Non-pigmented ciliary epithelial cell (primary cell): ENCODE measurements around the gene HIVEP1.

Source experiments
- DNase-seq: peaks from one replicate; pipeline ENCODE4 v3.0.0-alpha.2; 2010; ENCODE audit warnings: low read depth

HIVEP1 gene

GRCh38 chr6:12012038-12012557 is at the start of gene HIVEP1:
TSS of gene HIVEP1 (plus strand) at chr6:12012312. CDS start at chr6:12015629, 3,317 bp downstream.
- DNase-seq = no peak

GRCh38 chr6:11963756-11964500 is 48.2 kb upstream of the HIVEP1 start:
- no peak for DNase-seq

- no peak for DNase-seq
These were observed 47.3 kb upstream of the HIVEP1 start for GRCh38 chr6:11964729-11965335.

GRCh38 chr6:11965499-11965898 is 46.6 kb upstream of the HIVEP1 start:
- DNase-seq = no peak

- DNase-seq = no peak
These were observed 43.8 kb upstream of the HIVEP1 start for GRCh38 chr6:11968241-11968806.

GRCh38 chr6:11969092-11969491 is 43.0 kb upstream of the HIVEP1 start:
- DNase-seq = no peak

GRCh38 chr6:11970114-11970513 is 42.0 kb upstream of the HIVEP1 start:
- DNase-seq = no peak

GRCh38 chr6:11971154-11971553 is 41.0 kb upstream of the HIVEP1 start:
- peak; percentile 86 for DNase-seq

- no peak for DNase-seq
These were observed 39.8 kb upstream of the HIVEP1 start for GRCh38 chr6:11972270-11972669.

GRCh38 chr6:11972806-11973205 is 39.3 kb upstream of the HIVEP1 start:
- no peak for DNase-seq

GRCh38 chr6:11973238-11973637 is 38.9 kb upstream of the HIVEP1 start:
- DNase-seq = no peak

GRCh38 chr6:11974089-11974488 is 38.0 kb upstream of the HIVEP1 start:
- DNase-seq = peak; percentile 28

- DNase-seq = no peak
These were observed 36.6 kb upstream of the HIVEP1 start for GRCh38 chr6:11975353-11975977.

- no peak for DNase-seq
These were observed 35.6 kb upstream of the HIVEP1 start for GRCh38 chr6:11976489-11976888.

- no peak for DNase-seq
These were observed 34.9 kb upstream of the HIVEP1 start for GRCh38 chr6:11977193-11977592.

- DNase-seq = no peak
These were observed 34.4 kb upstream of the HIVEP1 start for GRCh38 chr6:11977738-11978137.

- no peak for DNase-seq
These were observed 33.7 kb upstream of the HIVEP1 start for GRCh38 chr6:11978169-11978987.

GRCh38 chr6:11979866-11980265 is 32.2 kb upstream of the HIVEP1 start:
- DNase-seq = no peak

- no peak for DNase-seq
These were observed 28.8 kb upstream of the HIVEP1 start for GRCh38 chr6:11983306-11983705.

GRCh38 chr6:11987386-11987785 is 24.7 kb upstream of the HIVEP1 start:
- DNase-seq = no peak

- no peak for DNase-seq
These were observed 22.7 kb upstream of the HIVEP1 start for GRCh38 chr6:11989386-11989785.

- DNase-seq = no peak
These were observed 20.0 kb upstream of the HIVEP1 start for GRCh38 chr6:11992086-11992485.
